Astrocyte of the cerebellum (primary cell): Measurements from ENCODE around the gene EXOSC6.
A peak's percentile ranks its signal among the peaks of the same experiment; 100 is the strongest.
"Not testable (repeated sequence)": the region's sequence is repeated elsewhere in the genome, so short reads cannot be mapped to it uniquely, and the experiment has no call there.

ENCODE experiments used
- DNase-seq: peaks from one replicate; pipeline ENCODE4 v3.0.0-alpha.2; 2011; ENCODE audit warnings: low read depth
- H3K4me3 ChIP-seq: 2 replicates; pipeline ENCODE4 v1.5.1; 2011; ENCODE audit warnings: mild to moderate bottlenecking, low read depth, low read length, moderate library complexity
- CTCF ChIP-seq: IDR thresholded peaks from 2 replicates; pipeline ENCODE4 v1.5.1; 2012; ENCODE audit warnings: low read length, low read depth, moderate library complexity, mild to moderate bottlenecking; ENCODE audit errors: missing control alignments
- in situ Hi-C: cut with HindIII; loops from 2 replicates; pipeline ENCODE4 v1.10.0; 2017; ENCODE audit warnings: low sequenced_read_pairs

The EXOSC6 gene

GRCh38 chr16:70290949-70291519, 39.3 kb upstream of the EXOSC6 start:
- no peak for DNase-seq
- TF ChIP-seq CTCF, result no peak
- in situ Hi-C loops, result no loop called here

GRCh38 chr16:70289229-70290094, 37.7 kb upstream of the EXOSC6 start, which contains the start of gene AARS1:
Gene AARS1, minus strand, starts transcription at chr16:70289506. Its CDS starts 6,743 bp downstream, at chr16:70282763.
- in situ Hi-C loops, result no loop called here
- H3K4me3 ChIP-seq, result peak within 1 kb of the TSS; percentile 76
- DNase-seq, result peak; percentile 100
- TF ChIP-seq CTCF, result no peak

More at GRCh38 chr16:70290949-70291519, 39.3 kb upstream of the EXOSC6 start:
- H3K4me3 ChIP-seq, result no peak overlapping the region

- in situ Hi-C loops, DNase-seq: not testable (repeated sequence)
- peak overlapping the region; percentile 76 for H3K4me3 ChIP-seq
These were observed 35.7 kb upstream of the EXOSC6 start for GRCh38 chr16:70287304-70287971.

GRCh38 chr16:70276392-70276791, 24.7 kb upstream of the EXOSC6 start:
- no peak for DNase-seq
- TF ChIP-seq CTCF, result no peak
- H3K4me3 ChIP-seq, result no peak overlapping the region
- in situ Hi-C loops, result no loop called here

GRCh38 chr16:70271696-70272095, 20.0 kb upstream of the EXOSC6 start:
- no peak for DNase-seq
- H3K4me3 ChIP-seq, result no peak overlapping the region
- in situ Hi-C loops, result no loop called here
- TF ChIP-seq CTCF, result no peak

- DNase-seq, result no peak
- TF ChIP-seq CTCF, result no peak
- no peak overlapping the region for H3K4me3 ChIP-seq
- in situ Hi-C loops, result no loop called here
These were observed 18.4 kb upstream of the EXOSC6 start for GRCh38 chr16:70270176-70270575.
